Smooth muscle cell (in vitro differentiated cells): Measurements from ENCODE around the gene CEACAM7. TPM values are rescaled to one million over a fixed set of nuclear protein-coding genes. Genes with fewer than 3 reads are reported as not detected.

ENCODE experiments used
- DNase-seq: peaks from one replicate; lab custom pipeline; 2025; ENCODE audit not compliant: unreplicated experiment; lab: John Stamatoyannopoulos, UW
- H2AFZ ChIP-seq: fragments of 200-600 bp; sonication (generic); 2 replicates; pipeline ENCODE4 v1.6.0; 2016; ENCODE audit warnings: antibody characterized with exemption, low read depth, mild to moderate bottlenecking
- H3F3A ChIP-seq: fragments of 200-600 bp; sonication (generic); 2 replicates; pipeline ENCODE4 v1.6.0; 2017; ENCODE audit warnings: antibody characterized with exemption, low read depth
- H3K27ac ChIP-seq: fragments of 200-600 bp; sonication (generic); 2 replicates; pipeline ENCODE4 v1.5.1; 2016; ENCODE audit warnings: low read depth, mild to moderate bottlenecking
- H3K27me3 ChIP-seq: fragments of 200-600 bp; sonication (generic); 2 replicates; pipeline ENCODE4 v1.6.1; 2016; ENCODE audit warnings: low read depth, mild to moderate bottlenecking
- H3K36me3 ChIP-seq: fragments of 200-600 bp; sonication (generic); 2 replicates; pipeline ENCODE4 v1.5.1; 2016; ENCODE audit warnings: low read depth
- H3K4me1 ChIP-seq: fragments of 200-600 bp; sonication (generic); 2 replicates; pipeline ENCODE4 v1.5.1; 2016; ENCODE audit warnings: low read depth
- H3K4me2 ChIP-seq: fragments of 200-600 bp; sonication (generic); 2 replicates; pipeline ENCODE4 v1.6.0; 2016; ENCODE audit warnings: mild to moderate bottlenecking
- H3K4me3 ChIP-seq: fragments of 200-600 bp; sonication (generic); 2 replicates; pipeline ENCODE4 v1.5.1; 2016; ENCODE audit warnings: mild to moderate bottlenecking
- H3K79me2 ChIP-seq: fragments of 200-600 bp; sonication (generic); 2 replicates; pipeline ENCODE4 v1.6.0; 2016; ENCODE audit warnings: low read depth, mild to moderate bottlenecking
- H3K9ac ChIP-seq: fragments of 200-600 bp; sonication (generic); 2 replicates; pipeline ENCODE4 v1.6.0; 2016; ENCODE audit warnings: low read depth
- H3K9me3 ChIP-seq: fragments of 200-600 bp; sonication (generic); replicated peaks from 2 replicates; pipeline ENCODE4 v1.5.1; 2016; ENCODE audit warnings: low read depth
- H4K20me1 ChIP-seq: fragments of 200-600 bp; sonication (generic); 2 replicates; pipeline ENCODE4 v1.6.0; 2016; ENCODE audit warnings: low read depth
- CTCF ChIP-seq: fragments of 200-600 bp; sonication (generic); IDR thresholded peaks from 2 replicates; pipeline ENCODE4 v1.5.1; 2017; ENCODE audit warnings: borderline replicate concordance, mild to moderate bottlenecking, antibody characterized with exemption; ENCODE audit not compliant: insufficient read depth, poor library complexity, severe bottlenecking
- WGBS: methylation state at CpG from one replicate; pipeline ENCODE4 v1.1.7; 2016; ENCODE audit warnings: low lambda C conversion rate; 5-methylcytosine and 5-hydroxymethylcytosine counted together
- polyA plus RNA-seq: library from polyadenylated mRNA; unstranded; fragments of >200 nt; fragmentation: Nextera tagmentation; extraction: Ambion mirVana; gene quantifications from 2 replicates; pipeline ENCODE4 v1.2.1, GENCODE V29; 2016
- total RNA-seq: library from RNA; depleted of rRNA; stranded (reverse); fragments of >200 nt; gene quantifications from 2 replicates; pipeline ENCODE4 v1.2.3, GENCODE V29; 2014

The CEACAM7 gene
- total and polyA plus RNA-seq, 2 experiments from 2014 or later, result not detected

- Histone ChIP-seq H3K27ac (no peak overlapping the region), H3K9me3 (no peaks in the 10 kb centered on the region), H3K9ac (no peak overlapping the region), H3F3A (no peaks in the 10 kb centered on the region), H4K20me1 (no peaks in the 10 kb centered on the region), H3K4me3 (no peak overlapping the region), H3K4me1 (no peaks in the 10 kb centered on the region), H3K27me3 (no peaks in the 10 kb centered on the region), H3K4me2 (no peak overlapping the region), H3K36me3 (no peaks in the 10 kb centered on the region), H3K79me2 (no peaks in the 10 kb centered on the region), H2AFZ (no peak overlapping the region)
- DNase-seq, result no peak
- WGBS, result 75% methylated on average over 17 of the region's 17 CpGs
- TF ChIP-seq CTCF, result no peak
Observed at GRCh38 chr19:41699231-41699967, 11.3 kb upstream of the CEACAM7 start.

- DNase-seq, result no peak
- 74% methylated on average over 1 of the region's 1 CpG for WGBS
- no peaks in the 10 kb centered on the region for H4K20me1 ChIP-seq
- no peaks in the 10 kb centered on the region for H3K4me1 ChIP-seq
- no peak for TF ChIP-seq CTCF
- no peaks in the 10 kb centered on the region for H3K36me3 ChIP-seq
- H3K4me3 ChIP-seq, result no peak overlapping the region
- no peaks in the 10 kb centered on the region for H3F3A ChIP-seq
- no peaks in the 10 kb centered on the region for H3K9me3 ChIP-seq
- H3K9ac ChIP-seq, result no peak overlapping the region
- H3K27me3 ChIP-seq, result no peaks in the 10 kb centered on the region
- no peak overlapping the region for H2AFZ ChIP-seq
- H3K79me2 ChIP-seq, result no peaks in the 10 kb centered on the region
- H3K27ac ChIP-seq, result no peak overlapping the region
- H3K4me2 ChIP-seq, result no peak overlapping the region
Observed at GRCh38 chr19:41698746-41699230, 10.7 kb upstream of the CEACAM7 start.

GRCh38 chr19:41697198-41697855 is 9.3 kb upstream of the CEACAM7 start:
- no peak overlapping the region for H3K27ac ChIP-seq
- H3K9me3 ChIP-seq, result peaks cover 2% of the 10 kb centered on the region

More at GRCh38 chr19:41697198-41697855, 9.3 kb upstream of the CEACAM7 start:
- Histone ChIP-seq H3K27me3 (no peaks in the 10 kb centered on the region), H3K4me2 (no peak overlapping the region), H3K9ac (no peak overlapping the region), H2AFZ (no peak overlapping the region), H3K36me3 (no peaks in the 10 kb centered on the region), H3K79me2 (no peaks in the 10 kb centered on the region), H3K4me1 (no peaks in the 10 kb centered on the region), H4K20me1 (no peaks in the 10 kb centered on the region), H3K4me3 (no peak overlapping the region), H3F3A (no peaks in the 10 kb centered on the region)
- TF ChIP-seq CTCF, result no peak
- 55% methylated on average over 9 of the region's 9 CpGs for WGBS
- DNase-seq, result no peak
